Naive B cell (primary cell): Measurements from ENCODE around the gene H2AZ2. TPM values are rescaled to one million over a fixed set of nuclear protein-coding genes. Genes with fewer than 3 reads are reported as not detected.
A peak's percentile ranks its signal among the peaks of the same experiment; 100 is the strongest.
"Not testable (repeated sequence)": the region's sequence is repeated elsewhere in the genome, so short reads cannot be mapped to it uniquely, and the experiment has no call there.

Source experiments
- ATAC-seq, 2 donors: fragments of 150-1000 bp; cut with Tn5 transposase; 2 replicates each; pipeline ENCODE4 v1.10.0; 2021; ENCODE audit warnings: low read depth in 2 of 2, mild to moderate bottlenecking in 2 of 2, moderate library complexity in 2 of 2
- DNase-seq: peaks from one replicate; pipeline ENCODE4 v3.0.0; 2022
- H3K27ac Mint-ChIP-seq, 6 donors: one replicate each; pipeline ENCODE4 v1.8.0; 2020 to 2022; ENCODE audit warnings: mild to moderate bottlenecking in 6 of 6, mixed read lengths in 6 of 6, moderate library complexity in 5 of 6, inconsistent platforms in 2 of 6
- H3K27me3 Mint-ChIP-seq, 3 donors: one replicate each; pipeline ENCODE4 v1.8.0; 2021 to 2022; ENCODE audit warnings: mixed read lengths in 3 of 3, mild to moderate bottlenecking in 1 of 3
- H3K36me3 Mint-ChIP-seq, 2 donors: one replicate each; pipeline ENCODE4 v1.8.0; 2020 to 2022; ENCODE audit warnings: mixed read lengths in 2 of 2, inconsistent platforms in 1 of 2, mild to moderate bottlenecking in 1 of 2
- H3K4me1 Mint-ChIP-seq, 3 donors: one replicate each; pipeline ENCODE4 v1.8.0; 2020 to 2022; ENCODE audit warnings: mixed read lengths in 3 of 3, inconsistent platforms in 1 of 3, mild to moderate bottlenecking in 1 of 3, moderate library complexity in 1 of 3
- H3K4me3 Mint-ChIP-seq, 8 donors: one replicate each; pipeline ENCODE4 v1.8.0; 2020 to 2022; ENCODE audit warnings: mild to moderate bottlenecking in 8 of 8, mixed read lengths in 8 of 8, moderate library complexity in 8 of 8, inconsistent platforms in 2 of 8
- H3K9me3 Mint-ChIP-seq, 7 donors: one replicate each; pipeline ENCODE4 v1.8.0; 2020 to 2022; ENCODE audit warnings: mixed read lengths in 7 of 7, mild to moderate bottlenecking in 5 of 7, inconsistent platforms in 2 of 7, moderate library complexity in 1 of 7
- polyA plus RNA-seq, 6 donors: library from polyadenylated mRNA; unstranded; fragments of 300-500 nt; fragmentation: Illumina TruSeq; gene quantifications; one replicate each; pipeline ENCODE4 v1.2.3, GENCODE V29; 2021; ENCODE audit warnings: low read depth in 6 of 6

Gene H2AZ2
- polyA plus RNA-seq, 6 donors from 2014 or later: 128 to 168 (median 145) TPM

- Mint-ChIP-seq H3K27me3 (no peaks in the 10 kb centered on the region), H3K27ac (peak overlapping the region in 3 of 6 donors; percentile 3 to 88 (median 80)), H3K4me3 (no peak overlapping the region), H3K4me1 (peaks cover 0 to 3% (median 0%) of the 10 kb centered on the region in 3 donors), H3K36me3 (no peaks in the 10 kb centered on the region), H3K9me3 (no peaks in the 10 kb centered on the region)
- no peak for ATAC-seq
- DNase-seq: no peak
These were observed 22.9 kb downstream of the H2AZ2 start for GRCh38 chr7:44824894-44825526.

GRCh38 chr7:44823255-44823781 lies 24.6 kb downstream of the H2AZ2 start:
- Mint-ChIP-seq H3K4me3 (no peak overlapping the region), H3K36me3 (no peaks in the 10 kb centered on the region), H3K9me3 (no peaks in the 10 kb centered on the region), H3K27ac (peak overlapping the region in 4 of 6 donors; percentile 25 to 80 (median 50)), H3K27me3 (no peaks in the 10 kb centered on the region), H3K4me1 (peaks cover 0 to 3% (median 0%) of the 10 kb centered on the region in 3 donors)
- no peak for DNase-seq
- ATAC-seq: no peak

- Mint-ChIP-seq H3K4me3 (no peak overlapping the region), H3K4me1 (peaks cover 0 to 2% (median 0%) of the 10 kb centered on the region in 3 donors), H3K27ac (no peak overlapping the region), H3K36me3 (no peaks in the 10 kb centered on the region), H3K9me3 (no peaks in the 10 kb centered on the region), H3K27me3 (no peaks in the 10 kb centered on the region)
- DNase-seq: no peak
- no peak for ATAC-seq
These were observed 28.6 kb downstream of the H2AZ2 start for GRCh38 chr7:44819292-44819691.

DNA sequence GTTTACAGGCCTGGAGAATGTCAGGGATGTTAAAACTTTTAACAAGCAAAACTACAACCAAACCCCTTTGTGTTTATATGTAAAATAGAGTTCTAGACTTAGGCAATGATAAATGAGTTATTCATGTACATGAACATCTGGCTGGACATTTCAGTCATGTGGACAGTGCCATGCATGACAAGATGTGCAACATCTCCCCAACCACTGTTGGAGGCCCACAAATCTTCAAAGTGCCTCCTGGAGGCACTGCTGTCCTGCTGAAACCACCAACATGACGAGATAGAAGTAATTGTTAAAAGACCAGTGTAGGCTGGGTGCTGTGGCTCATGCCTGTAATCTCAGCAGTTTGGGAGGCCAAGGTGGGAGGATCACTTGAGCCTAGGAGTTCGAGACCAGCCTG lies 33.0 kb downstream of the H2AZ2 start:
- Mint-ChIP-seq H3K9me3 (no peaks in the 10 kb centered on the region), H3K27ac (no peak overlapping the region), H3K27me3 (no peaks in the 10 kb centered on the region), H3K4me1 (peaks cover 0 to 2% (median 0%) of the 10 kb centered on the region in 3 donors), H3K4me3 (no peak overlapping the region), H3K36me3 (no peaks in the 10 kb centered on the region)
- ATAC-seq (no peak), DNase-seq (no peak)

GRCh38 chr7:44811571-44811970 lies 36.3 kb downstream of the H2AZ2 start:
- H3K4me3 Mint-ChIP-seq: no peak overlapping the region
- no peak for DNase-seq
- no peaks in the 10 kb centered on the region for H3K27me3 Mint-ChIP-seq
- no peaks in the 10 kb centered on the region for H3K9me3 Mint-ChIP-seq
- no peak overlapping the region for H3K27ac Mint-ChIP-seq
- ATAC-seq: no peak
- peaks cover 0 to 2% (median 0%) of the 10 kb centered on the region in 3 donors for H3K4me1 Mint-ChIP-seq
- no peaks in the 10 kb centered on the region for H3K36me3 Mint-ChIP-seq

DNA sequence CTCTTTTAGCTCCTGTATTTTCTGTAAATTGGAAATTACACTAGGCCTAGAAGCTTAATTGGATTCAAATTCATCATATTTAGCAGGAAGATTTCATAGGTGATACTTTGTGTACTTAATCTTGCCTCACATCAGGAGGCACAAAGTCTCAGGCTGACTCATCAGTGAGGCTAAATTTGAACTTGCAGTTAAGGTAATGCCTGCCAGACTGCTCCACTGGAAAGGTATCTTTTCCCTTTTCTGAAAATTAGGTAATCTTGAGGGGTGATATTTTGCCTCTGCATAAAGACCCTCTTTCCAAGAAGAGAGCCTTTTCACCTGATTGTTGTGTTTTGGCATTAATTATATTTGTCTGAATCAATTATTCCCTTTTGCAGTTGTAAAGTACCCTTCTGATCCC lies 36.8 kb downstream of the H2AZ2 start:
- H3K9me3 Mint-ChIP-seq: no peaks in the 10 kb centered on the region

DNA sequence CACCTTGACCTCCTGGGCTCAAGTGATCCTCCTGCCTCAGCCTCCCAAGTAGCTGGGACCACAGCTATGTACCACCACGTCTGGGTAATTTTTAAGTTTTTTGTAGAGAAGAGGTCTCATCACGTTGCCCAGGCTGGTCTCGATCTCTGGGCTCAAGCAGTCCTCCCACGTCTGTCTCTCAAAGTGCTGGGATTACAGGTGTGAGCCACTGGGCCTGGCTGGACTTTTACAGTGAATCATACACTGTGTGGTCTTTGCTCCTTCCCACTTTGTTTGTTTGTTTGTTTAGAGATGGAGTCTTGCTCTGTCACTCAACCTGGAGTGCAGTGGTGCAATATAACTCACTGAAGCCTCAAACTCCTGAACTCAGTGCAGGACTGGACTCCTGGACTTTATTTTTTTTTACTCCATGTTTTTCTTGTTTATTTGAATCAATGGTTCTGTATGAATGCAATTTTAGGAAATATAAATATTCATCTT lies 38.9 kb downstream of the H2AZ2 start:
- H3K27me3 Mint-ChIP-seq: no peaks in the 10 kb centered on the region
- no peaks in the 10 kb centered on the region for H3K36me3 Mint-ChIP-seq
- H3K9me3 Mint-ChIP-seq: no peaks in the 10 kb centered on the region
- DNase-seq (no peak), ATAC-seq (no peak)
- no peaks in the 10 kb centered on the region for H3K4me1 Mint-ChIP-seq
- H3K4me3 Mint-ChIP-seq: no peak overlapping the region
- peak overlapping the region in 1 of 6 donors; percentile 29 for H3K27ac Mint-ChIP-seq

More for the DNA sequence above, 36.8 kb downstream of the H2AZ2 start:
- ATAC-seq (no peak), DNase-seq (no peak)
- no peaks in the 10 kb centered on the region for H3K27me3 Mint-ChIP-seq
- peaks cover 0 to 2% (median 0%) of the 10 kb centered on the region in 3 donors for H3K4me1 Mint-ChIP-seq
- no peaks in the 10 kb centered on the region for H3K36me3 Mint-ChIP-seq
- H3K27ac Mint-ChIP-seq: no peak overlapping the region
- no peak overlapping the region for H3K4me3 Mint-ChIP-seq

GRCh38 chr7:44805950-44806349 lies 41.9 kb downstream of the H2AZ2 start:
- Mint-ChIP-seq H3K4me3 (peak overlapping the region in 1 of 8 donors; percentile 60), H3K27me3 (no peaks in the 10 kb centered on the region), H3K36me3 (peaks cover 0 to 4% of the 10 kb centered on the region in 2 donors), H3K4me1 (peaks cover 0 to 9% (median 2%) of the 10 kb centered on the region in 3 donors), H3K27ac (no peak overlapping the region), H3K9me3 (no peaks in the 10 kb centered on the region)
- DNase-seq: no peak
- no peak for ATAC-seq

DNA sequence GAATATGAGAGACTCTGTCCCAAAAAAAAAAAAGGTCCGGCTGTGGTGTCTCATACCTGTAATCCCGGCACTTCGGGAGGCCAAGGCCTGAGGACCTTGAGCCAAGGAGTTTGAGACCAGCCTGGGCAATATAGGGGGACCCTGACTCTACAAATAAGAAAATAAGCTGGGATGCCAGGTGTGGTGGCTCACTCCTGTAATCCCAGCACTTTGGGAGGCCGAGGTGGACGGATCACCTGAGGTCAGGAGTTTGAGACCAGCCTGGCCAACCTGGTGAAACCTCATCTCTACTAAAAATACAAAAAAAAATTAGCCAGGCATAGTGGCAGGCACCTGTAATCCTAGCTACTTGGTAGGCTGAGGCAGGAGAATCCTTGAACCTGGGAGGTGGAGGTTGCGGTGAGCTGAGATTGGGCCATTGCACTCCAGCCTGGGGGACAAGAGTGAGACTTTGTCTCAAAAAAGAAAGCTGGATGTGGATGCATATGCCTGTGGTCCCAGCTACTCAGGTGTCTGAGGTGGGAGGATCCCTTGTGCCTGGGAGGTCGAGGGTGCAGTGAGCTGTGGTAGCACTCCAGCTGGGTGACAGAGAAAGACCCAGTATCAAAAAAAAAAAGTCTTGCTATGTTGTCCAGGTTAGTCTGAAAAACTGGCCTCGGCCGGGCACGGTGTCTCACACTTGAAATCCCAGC lies 43.9 kb downstream of the H2AZ2 start:
- Mint-ChIP-seq H3K36me3 (peaks cover 0 to 18% of the 10 kb centered on the region in 2 donors), H3K27ac (peak overlapping the region in 2 of 6 donors; percentile 12 to 50), H3K4me1 (peaks cover 3 to 22% (median 9%) of the 10 kb centered on the region in 3 donors)
- not testable (repeated sequence) for DNase-seq, H3K27me3 Mint-ChIP-seq, H3K4me3 Mint-ChIP-seq, ATAC-seq, H3K9me3 Mint-ChIP-seq

DNA sequence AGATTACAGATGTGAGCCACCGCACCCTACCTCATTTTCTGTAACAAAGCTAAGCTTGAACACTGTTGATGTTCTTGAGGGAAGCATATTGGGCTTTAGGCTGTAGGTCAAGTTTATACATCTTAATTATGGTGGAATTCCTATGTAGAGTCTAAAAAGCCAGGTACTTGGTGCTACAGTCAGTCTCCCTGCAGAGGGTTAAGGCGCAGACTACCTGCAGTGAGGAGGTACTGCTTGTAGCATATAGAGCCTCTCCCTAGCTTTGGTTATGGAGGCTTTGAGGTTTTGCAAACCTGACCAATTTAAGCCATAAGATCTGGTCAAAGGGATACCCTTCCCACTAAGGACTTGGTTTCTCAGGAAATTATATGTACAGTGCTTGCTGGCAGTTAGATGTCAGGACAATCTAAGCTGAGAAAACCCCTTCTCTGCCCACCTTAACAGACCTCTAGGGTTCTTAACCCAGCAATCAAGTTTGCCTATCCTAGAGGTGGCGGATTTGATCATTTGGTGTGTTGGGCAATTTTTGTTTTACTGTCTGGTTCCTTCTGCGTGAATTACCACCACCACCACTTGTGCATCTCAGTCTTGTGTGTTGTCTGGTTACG lies 45.4 kb downstream of the H2AZ2 start:
- Mint-ChIP-seq H3K4me1 (peaks cover 13 to 35% (median 20%) of the 10 kb centered on the region in 3 donors), H3K27me3 (no peaks in the 10 kb centered on the region), H3K27ac (peak overlapping the region in 3 of 6 donors; percentile 23 to 82 (median 34)), H3K9me3 (no peaks in the 10 kb centered on the region), H3K36me3 (peaks cover 0 to 18% of the 10 kb centered on the region in 2 donors), H3K4me3 (no peak overlapping the region)
- DNase-seq (no peak), ATAC-seq (no peak)

DNA sequence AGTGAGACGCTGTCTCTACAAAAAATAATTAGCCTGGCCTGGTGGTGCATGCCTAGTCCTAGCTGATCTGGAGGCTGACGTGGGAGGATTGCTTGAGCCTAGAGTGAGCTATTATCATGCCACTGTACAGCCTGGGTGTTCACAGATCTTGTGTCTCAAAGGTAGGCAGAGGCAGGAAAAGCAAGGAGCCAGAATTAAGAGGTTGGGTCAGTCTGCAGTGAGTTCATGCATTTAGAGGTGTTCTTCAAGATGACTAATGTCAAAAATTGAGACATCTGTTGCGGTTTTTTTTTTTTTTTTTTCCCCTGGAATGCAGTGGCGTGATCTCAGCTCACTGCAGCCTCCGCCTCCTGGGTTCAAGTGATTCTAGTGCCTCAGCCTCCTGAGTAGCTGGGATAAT lies 46.0 kb downstream of the H2AZ2 start:
- peaks cover 17 to 39% (median 24%) of the 10 kb centered on the region in 3 donors for H3K4me1 Mint-ChIP-seq
- DNase-seq (no peak), ATAC-seq (no peak)
- peak overlapping the region in 2 of 8 donors; percentile 16 to 25 for H3K4me3 Mint-ChIP-seq
- peaks cover 0 to 18% of the 10 kb centered on the region in 2 donors for H3K36me3 Mint-ChIP-seq
- no peaks in the 10 kb centered on the region for H3K9me3 Mint-ChIP-seq
- peak overlapping the region in 4 of 6 donors; percentile 3 to 82 (median 13) for H3K27ac Mint-ChIP-seq
- no peaks in the 10 kb centered on the region for H3K27me3 Mint-ChIP-seq

DNA sequence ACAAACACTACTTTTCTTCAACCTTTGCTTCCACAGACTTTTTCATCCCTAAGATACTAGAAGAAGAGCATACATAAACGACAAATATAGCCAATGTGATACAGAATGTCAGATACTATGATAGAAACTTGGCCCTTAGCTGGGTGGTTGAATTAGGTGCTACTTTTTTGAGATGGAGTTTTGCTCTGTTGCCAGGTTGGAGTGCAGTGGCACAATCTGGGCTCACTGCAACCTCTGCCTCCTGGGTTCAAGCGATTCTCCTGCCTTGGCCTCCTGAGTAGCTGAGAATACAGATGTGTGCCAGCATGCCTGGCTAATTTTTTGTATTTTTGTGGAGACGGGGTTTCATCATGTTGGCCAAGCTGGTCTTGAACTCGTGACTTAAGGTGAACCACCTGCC lies 47.9 kb downstream of the H2AZ2 start:
- peaks cover 0 to 18% of the 10 kb centered on the region in 2 donors for H3K36me3 Mint-ChIP-seq
- H3K27ac Mint-ChIP-seq: peak overlapping the region in 3 of 6 donors; percentile 43 to 92 (median 67)
- H3K27me3 Mint-ChIP-seq: no peaks in the 10 kb centered on the region
- H3K9me3 Mint-ChIP-seq: no peaks in the 10 kb centered on the region
- peak overlapping the region in 2 of 8 donors; percentile 21 to 43 for H3K4me3 Mint-ChIP-seq
- H3K4me1 Mint-ChIP-seq: peaks cover 17 to 41% (median 31%) of the 10 kb centered on the region in 3 donors
- no peak for ATAC-seq
- no peak for DNase-seq

GRCh38 chr7:44798649-44799305 lies 49.1 kb downstream of the H2AZ2 start:
- Mint-ChIP-seq H3K9me3 (no peaks in the 10 kb centered on the region), H3K27ac (peak overlapping the region in 5 of 6 donors; percentile 98 to 99 (median 99)), H3K36me3 (peaks cover 0 to 18% of the 10 kb centered on the region in 2 donors), H3K4me3 (peak overlapping the region in 7 of 8 donors; percentile 56 to 99 (median 95)), H3K27me3 (no peaks in the 10 kb centered on the region), H3K4me1 (peaks cover 17 to 41% (median 31%) of the 10 kb centered on the region in 3 donors)
- no peak for ATAC-seq
- no peak for DNase-seq
